ENCODE measurements around the gene TP53I11. TPM values are rescaled to one million over a fixed set of nuclear protein-coding genes. Genes with fewer than 3 reads are reported as not detected.

The TP53I11 gene
- total and polyA plus RNA-seq, 10 donors, result 10.2 to 169 (median 96.2) TPM

- Histone ChIP-seq H3K9me3 (no peaks in the 10 kb centered on the region), H3K4me1 (peaks cover 53 to 100% (median 95%) of the 10 kb centered on the region in 6 donors), H3K36me3 (peaks cover 0 to 48% (median 4%) of the 10 kb centered on the region in 6 donors), H3K4me3 (peak overlapping the region in 1 of 8 donors; percentile 48), H3K27me3 (replicated peaks in 1 of 7) (no peaks in the 10 kb centered on the region), H3K27ac (peak overlapping the region in 7 of 8 donors; percentile 5 to 97 (median 51))
- TF ChIP-seq CTCF (IDR thresholded peaks at IDR 0.05 in 8 of 11, conservative IDR thresholded peaks at IDR 0.05 in 3 of 11) (no peak), POLR2AphosphoS5 (IDR thresholded peaks at IDR 0.05) (peak; percentile 67 to 81 (median 71)), POLR2A (IDR thresholded peaks at IDR 0.05) (no peak)
- WGBS, 5 donors, result 14 to 49% (median 21%) methylated on average over 2 to 7 of the region's 7 CpGs
- DNase-seq, result peak; percentile 90
- intact Hi-C loops (cut with DNase I; ENCODE audit: low total_unique reads), result no loop called here
Observed at GRCh38 chr11:44943118-44943517, 7.6 kb downstream of the TP53I11 start.

DNA sequence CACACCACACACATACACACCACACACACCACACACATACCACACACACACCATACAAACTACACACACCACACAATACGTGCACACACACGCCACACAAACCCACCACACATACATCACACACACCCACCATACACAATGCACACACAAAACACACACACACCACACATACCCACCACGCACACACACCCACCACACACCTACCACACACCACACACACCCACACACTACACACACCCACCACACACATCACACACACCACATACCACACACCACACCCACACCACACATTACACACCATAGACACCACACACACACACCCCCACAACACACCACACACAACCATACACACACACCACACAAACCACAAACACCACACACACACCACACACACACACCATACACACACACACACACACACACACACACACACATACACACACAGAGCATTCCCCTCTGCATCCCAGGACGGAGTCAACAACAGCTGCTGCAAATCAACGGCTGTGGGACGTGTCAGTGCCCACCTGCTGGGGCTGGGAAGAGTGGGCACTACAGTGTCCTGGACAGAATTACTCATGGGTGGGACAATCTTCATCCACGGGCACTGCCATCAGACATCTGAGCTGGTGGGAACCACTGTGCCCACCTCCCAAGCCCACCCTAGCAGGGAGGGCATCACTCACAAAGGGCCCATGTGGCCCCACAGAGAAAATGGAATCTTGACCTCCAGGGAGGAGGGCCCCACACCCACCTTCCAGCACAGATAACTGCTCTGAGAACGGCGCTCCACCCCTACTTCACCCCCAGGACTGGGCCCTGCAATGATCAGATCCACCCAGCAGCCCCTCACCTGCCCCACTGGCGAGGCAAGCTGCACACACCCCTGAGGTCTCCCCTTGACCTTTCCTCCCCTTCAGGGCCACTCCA lies 8.4 kb downstream of the TP53I11 start:
- no peaks in the 10 kb centered on the region for H3K27me3 ChIP-seq (replicated peaks in 1 of 7)
- 83 to 89% (median 86%) methylated on average over 10 of the region's 10 CpGs for WGBS, 5 donors
- H3K27ac ChIP-seq, result peak overlapping the region in 6 of 8 donors; percentile 5 to 97 (median 72)
- intact Hi-C loops (cut with DNase I; ENCODE audit: low total_unique reads), result no loop called here
- DNase-seq, result no peak
- H3K4me3 ChIP-seq, result peak overlapping the region in 1 of 8 donors; percentile 48
- H3K4me1 ChIP-seq, result peaks cover 48 to 100% (median 93%) of the 10 kb centered on the region in 6 donors
- no peak for TF ChIP-seq CTCF (IDR thresholded peaks at IDR 0.05 in 8 of 11, conservative IDR thresholded peaks at IDR 0.05 in 3 of 11)
- TF ChIP-seq POLR2A (IDR thresholded peaks at IDR 0.05), result no peak
- no peak for TF ChIP-seq POLR2AphosphoS5 (IDR thresholded peaks at IDR 0.05)
- H3K9me3 ChIP-seq, result no peaks in the 10 kb centered on the region
- peaks cover 0 to 55% (median 8%) of the 10 kb centered on the region in 6 donors for H3K36me3 ChIP-seq

- TF ChIP-seq POLR2A (IDR thresholded peaks at IDR 0.05) (no peak), POLR2AphosphoS5 (IDR thresholded peaks at IDR 0.05) (peak in 1 of 3 donors; percentile 28)
Observed at GRCh38 chr11:44941259-44942021, 9.2 kb downstream of the TP53I11 start.

DNA sequence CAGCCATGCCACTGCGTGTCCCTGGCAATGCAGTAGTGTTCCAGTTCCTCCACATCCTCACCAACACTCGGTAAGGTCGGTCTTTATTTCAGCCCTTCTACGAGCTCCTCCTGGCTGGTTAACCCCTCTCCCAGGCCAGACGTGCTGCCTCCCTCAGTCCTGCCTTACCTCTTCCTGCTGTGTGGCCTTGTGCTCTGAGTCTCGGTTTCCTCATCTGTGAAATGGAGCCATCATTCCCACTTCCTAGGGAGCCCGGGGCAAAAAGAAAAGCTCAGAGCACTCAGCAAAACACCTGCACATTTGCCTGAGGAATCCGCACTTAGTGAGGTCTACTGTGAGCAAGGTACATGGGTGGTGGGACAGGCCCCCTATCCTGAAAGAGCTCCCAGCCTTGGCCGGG lies 9.8 kb downstream of the TP53I11 start:
- Histone ChIP-seq H3K36me3 (peaks cover 0 to 55% (median 10%) of the 10 kb centered on the region in 6 donors), H3K27me3 (replicated peaks in 1 of 7) (no peaks in the 10 kb centered on the region), H3K4me1 (peaks cover 40 to 100% (median 90%) of the 10 kb centered on the region in 6 donors), H3K27ac (peak overlapping the region in 7 of 8 donors; percentile 63 to 94 (median 75)), H3K9me3 (no peaks in the 10 kb centered on the region), H3K4me3 (no peak overlapping the region)
- intact Hi-C loops (cut with DNase I; ENCODE audit: low total_unique reads), result no loop called here
- 82 to 91% (median 87%) methylated on average over 9 of the region's 9 CpGs for WGBS, 5 donors
- DNase-seq, result no peak
- TF ChIP-seq CTCF (IDR thresholded peaks at IDR 0.05 in 8 of 11, conservative IDR thresholded peaks at IDR 0.05 in 3 of 11) (no peak), POLR2AphosphoS5 (IDR thresholded peaks at IDR 0.05) (no peak), POLR2A (IDR thresholded peaks at IDR 0.05) (no peak)

More at GRCh38 chr11:44941259-44942021, 9.2 kb downstream of the TP53I11 start:
- intact Hi-C loops (cut with DNase I; ENCODE audit: low total_unique reads), result no loop called here
- 63 to 78% (median 74%) methylated on average over 12 of the region's 12 CpGs for WGBS, 5 donors
- no peaks in the 10 kb centered on the region for H3K27me3 ChIP-seq (replicated peaks in 1 of 7)
- H3K9me3 ChIP-seq, result no peaks in the 10 kb centered on the region
- H3K27ac ChIP-seq, result peak overlapping the region in 6 of 8 donors; percentile 67 to 94 (median 76)
- no peak for DNase-seq
- H3K36me3 ChIP-seq, result peaks cover 0 to 55% (median 11%) of the 10 kb centered on the region in 6 donors
- H3K4me1 ChIP-seq, result peaks cover 45 to 100% (median 91%) of the 10 kb centered on the region in 6 donors
- H3K4me3 ChIP-seq, result no peak overlapping the region

Measured in spleen (tissue), 11 donors.